Activated B cell treated with CpG ODN at 0.5 μM for 24 hours (primary cell): ENCODE results near the gene PSMD6. TPM values are rescaled to one million over a fixed set of nuclear protein-coding genes. Genes with fewer than 3 reads are reported as not detected.

ENCODE experiments used
- ATAC-seq: fragments of 200-7000 bp; cut with Tn5 transposase; one replicate; pipeline ENCODE4 v1.10.0; 2021; ENCODE audit warnings: low read depth, mild to moderate bottlenecking, moderate library complexity
- CTCF ChIA-PET: fragments of 350-600 bp; sonication (Branson Sonifier 250); formaldehyde crosslinking; loops from one replicate; lab custom pipeline; 2021; ENCODE audit warnings: antibody characterized with exemption; lab: Charles Lee
- POLR2A ChIA-PET: fragments of 350-600 bp; sonication (Branson Sonifier 250); formaldehyde crosslinking; loops from one replicate; lab custom pipeline; 2021; ENCODE audit warnings: antibody characterized with exemption; lab: Charles Lee
- DNase-seq: peaks from one replicate; pipeline ENCODE4 v3.0.0; 2022
- H3K27ac Mint-ChIP-seq: one replicate; pipeline ENCODE4 v1.8.0; 2020; ENCODE audit warnings: mixed read lengths
- H3K27me3 Mint-ChIP-seq: one replicate; pipeline ENCODE4 v1.8.0; 2021; ENCODE audit warnings: mixed read lengths
- H3K36me3 Mint-ChIP-seq: one replicate; pipeline ENCODE4 v1.8.0; 2021; ENCODE audit warnings: low read depth, mixed read lengths
- H3K4me1 Mint-ChIP-seq: one replicate; pipeline ENCODE4 v1.8.0; 2021; ENCODE audit warnings: mixed read lengths
- H3K4me3 Mint-ChIP-seq: one replicate; pipeline ENCODE4 v1.8.0; 2020; ENCODE audit warnings: mild to moderate bottlenecking, mixed read lengths
- H3K9me3 Mint-ChIP-seq: one replicate; pipeline ENCODE4 v1.8.0; 2020; ENCODE audit warnings: mixed read lengths
- intact Hi-C: fragments of 100-400 bp; cut with micrococcal nuclease; formaldehyde crosslinking; loops from one replicate; pipeline ENCODE4 v1.15.1; 2024
- total RNA-seq: library from RNA; stranded (reverse); gene quantifications from 2 replicates; pipeline ENCODE4 v1.2.3, GENCODE V29; 2022
- TF ChIP-seq, protein P1 (sequence below): fragments of 200-600 bp; IDR thresholded peaks from one replicate; pipeline ENCODE4 v1.8.0; 2022; ENCODE audit warnings: antibody characterized with exemption, mild to moderate bottlenecking

The PSMD6 gene
- total RNA-seq, 1 donor from 2014 or later = 91.4 TPM

GRCh38 chr3:64008487-64009351, 14.6 kb downstream of the PSMD6 start:
- peaks cover 53% of the 10 kb centered on the region for H3K36me3 Mint-ChIP-seq
- H3K9me3 Mint-ChIP-seq = no peaks in the 10 kb centered on the region
- TF ChIP-seq, protein P1, sequence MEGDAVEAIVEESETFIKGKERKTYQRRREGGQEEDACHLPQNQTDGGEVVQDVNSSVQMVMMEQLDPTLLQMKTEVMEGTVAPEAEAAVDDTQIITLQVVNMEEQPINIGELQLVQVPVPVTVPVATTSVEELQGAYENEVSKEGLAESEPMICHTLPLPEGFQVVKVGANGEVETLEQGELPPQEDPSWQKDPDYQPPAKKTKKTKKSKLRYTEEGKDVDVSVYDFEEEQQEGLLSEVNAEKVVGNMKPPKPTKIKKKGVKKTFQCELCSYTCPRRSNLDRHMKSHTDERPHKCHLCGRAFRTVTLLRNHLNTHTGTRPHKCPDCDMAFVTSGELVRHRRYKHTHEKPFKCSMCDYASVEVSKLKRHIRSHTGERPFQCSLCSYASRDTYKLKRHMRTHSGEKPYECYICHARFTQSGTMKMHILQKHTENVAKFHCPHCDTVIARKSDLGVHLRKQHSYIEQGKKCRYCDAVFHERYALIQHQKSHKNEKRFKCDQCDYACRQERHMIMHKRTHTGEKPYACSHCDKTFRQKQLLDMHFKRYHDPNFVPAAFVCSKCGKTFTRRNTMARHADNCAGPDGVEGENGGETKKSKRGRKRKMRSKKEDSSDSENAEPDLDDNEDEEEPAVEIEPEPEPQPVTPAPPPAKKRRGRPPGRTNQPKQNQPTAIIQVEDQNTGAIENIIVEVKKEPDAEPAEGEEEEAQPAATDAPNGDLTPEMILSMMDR = no peak
- POLR2A ChIA-PET = interaction anchor here (1.4 kb wide), 1 partner anchor 14 kb away, joined by 5 read pairs; the partner anchor contains the start of gene PSMD6
- DNase-seq (no peak), ATAC-seq (no peak)
- H3K27ac Mint-ChIP-seq = peak overlapping the region; percentile 9
- H3K27me3 Mint-ChIP-seq = no peaks in the 10 kb centered on the region
- H3K4me1 Mint-ChIP-seq = no peaks in the 10 kb centered on the region
- intact Hi-C loops = no loop called here
- CTCF ChIA-PET = interaction anchor here (0.7 to 1.2 kb wide), 3 partner anchors 12 to 16 kb away, joined by 3 read pairs; no protein-coding TSS in a partner anchor
- H3K4me3 Mint-ChIP-seq = no peak overlapping the region

GRCh38 chr3:64008017-64008416, 15.3 kb downstream of the PSMD6 start:
- H3K36me3 Mint-ChIP-seq = peaks cover 52% of the 10 kb centered on the region
- H3K27me3 Mint-ChIP-seq = no peaks in the 10 kb centered on the region
- no peak overlapping the region for H3K4me3 Mint-ChIP-seq
- POLR2A ChIA-PET = interaction anchor here (1.4 kb wide), 1 partner anchor 15 kb away, joined by 5 read pairs; the partner anchor contains the start of gene PSMD6
- no peak for DNase-seq
- H3K4me1 Mint-ChIP-seq = no peaks in the 10 kb centered on the region
- ATAC-seq = no peak
- no peak overlapping the region for H3K27ac Mint-ChIP-seq
- intact Hi-C loops = no loop called here
- CTCF ChIA-PET = interaction anchor here (0.8 to 1.2 kb wide), 3 partner anchors 13 to 16 kb away, joined by 3 to 4 read pairs (median 3); no protein-coding TSS in a partner anchor
- TF ChIP-seq, protein P1 = no peak
- no peaks in the 10 kb centered on the region for H3K9me3 Mint-ChIP-seq

GRCh38 chr3:64003589-64003988, 19.7 kb downstream of the PSMD6 start:
- ChIA-PET CTCF (no interaction called here), POLR2A (no interaction called here)
- H3K4me3 Mint-ChIP-seq = no peak overlapping the region
- H3K9me3 Mint-ChIP-seq = no peaks in the 10 kb centered on the region
- no peak for DNase-seq
- TF ChIP-seq, protein P1 = no peak
- H3K27me3 Mint-ChIP-seq = no peaks in the 10 kb centered on the region
- no peaks in the 10 kb centered on the region for H3K4me1 Mint-ChIP-seq
- no peak for ATAC-seq
- H3K27ac Mint-ChIP-seq = no peak overlapping the region
- H3K36me3 Mint-ChIP-seq = peaks cover 45% of the 10 kb centered on the region
- intact Hi-C loops = no loop called here

- H3K27me3 Mint-ChIP-seq = no peaks in the 10 kb centered on the region
- no peak overlapping the region for H3K4me3 Mint-ChIP-seq
- no peaks in the 10 kb centered on the region for H3K4me1 Mint-ChIP-seq
- ChIA-PET CTCF (no interaction called here), POLR2A (no interaction called here)
- TF ChIP-seq, protein P1 = no peak
- H3K27ac Mint-ChIP-seq = no peak overlapping the region
- peaks cover 52% of the 10 kb centered on the region for H3K36me3 Mint-ChIP-seq
- no peaks in the 10 kb centered on the region for H3K9me3 Mint-ChIP-seq
- intact Hi-C loops = no loop called here
- DNase-seq = no peak
- ATAC-seq = no peak
Measured at GRCh38 chr3:64002233-64002632, 21.1 kb downstream of the PSMD6 start.

DNA sequence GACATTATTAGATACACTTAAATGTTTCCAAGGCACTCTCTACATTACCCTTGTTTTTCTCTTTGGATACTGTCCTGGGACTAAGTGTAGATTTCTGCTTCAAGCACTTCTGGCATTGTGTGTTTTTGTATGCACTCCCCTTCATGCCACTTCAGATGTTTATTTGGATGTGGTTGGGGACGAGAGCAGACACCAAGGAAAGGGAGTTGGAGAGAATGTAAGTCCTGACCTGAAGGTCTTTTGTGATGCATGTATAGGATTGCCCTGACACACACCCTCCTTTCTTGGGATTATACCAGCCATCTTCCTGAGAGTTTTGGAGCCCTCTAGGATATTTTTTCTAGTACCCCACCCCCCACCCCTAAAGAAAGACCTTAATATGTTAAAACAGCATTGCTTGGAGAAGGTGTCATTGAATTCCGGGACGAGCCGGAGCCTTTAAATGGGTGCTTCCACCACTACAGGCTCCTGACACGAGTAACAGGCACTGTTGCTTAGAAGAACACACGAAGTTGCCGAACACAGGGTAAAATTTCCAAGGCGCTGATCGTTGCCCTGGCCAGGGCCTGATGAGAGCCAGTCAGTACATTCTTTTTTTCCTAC, 22.7 kb downstream of the PSMD6 start:
- ChIA-PET CTCF (no interaction called here), POLR2A (no interaction called here)
- DNase-seq (no peak), ATAC-seq (no peak)
- H3K36me3 Mint-ChIP-seq = peaks cover 69% of the 10 kb centered on the region
- H3K9me3 Mint-ChIP-seq = no peaks in the 10 kb centered on the region
- H3K27me3 Mint-ChIP-seq = no peaks in the 10 kb centered on the region
- H3K27ac Mint-ChIP-seq = no peak overlapping the region
- intact Hi-C loops = no loop called here
- H3K4me3 Mint-ChIP-seq = no peak overlapping the region
- no peaks in the 10 kb centered on the region for H3K4me1 Mint-ChIP-seq
- TF ChIP-seq, protein P1 = no peak
